ENCODE results near the gene CYB561D2.

GRCh38 chr3:50378757-50379156, 28.1 kb downstream of the CYB561D2 start:
- no peak for TF ChIP-seq CTCF (IDR thresholded peaks at IDR 0.05; ENCODE audit: low read length)
- TF ChIP-seq EZH2 (IDR thresholded peaks at IDR 0.05; ENCODE audit: borderline replicate concordance, low read length) = no peak
